ENCODE results near the gene YTHDC2.

DNA sequence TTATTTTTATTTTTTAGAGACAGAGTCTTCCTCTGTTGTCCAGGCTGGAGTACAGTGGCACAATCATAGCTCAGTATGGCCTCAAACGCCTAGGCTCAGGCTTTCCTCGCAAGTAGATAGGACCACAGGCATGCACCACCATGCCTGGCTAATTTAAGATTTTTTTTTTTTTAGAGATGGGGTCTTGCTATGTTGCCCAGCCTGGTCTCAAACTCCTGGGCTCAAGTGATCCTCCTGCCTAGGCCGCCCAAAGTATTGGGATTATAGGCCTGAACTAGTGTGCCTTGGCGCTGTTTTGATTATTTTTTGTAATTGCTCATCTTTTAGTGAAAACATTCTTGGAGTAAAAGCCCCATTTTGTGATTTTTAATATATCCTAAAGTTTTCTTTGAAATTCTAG, 5.4 kb downstream of the YTHDC2 start:
- TF ChIP-seq SP1 (IDR thresholded peaks at IDR 0.05), result no peak
- no peak for TF ChIP-seq CTCF (IDR thresholded peaks at IDR 0.05; ENCODE audit: low read depth, low read length, missing input control)
- TF ChIP-seq EGR1 (IDR thresholded peaks at IDR 0.05; ENCODE audit: low read depth in 2 of 2), result no peak
- TF ChIP-seq REST (IDR thresholded peaks at IDR 0.05), result no peak
- TF ChIP-seq JUND (IDR thresholded peaks at IDR 0.05), result no peak
- TF ChIP-seq MAX (IDR thresholded peaks at IDR 0.05), result no peak
- no peak for TF ChIP-seq YY1 (IDR thresholded peaks at IDR 0.05)
- TF ChIP-seq TAF1 (conservative IDR thresholded peaks at IDR 0.05), result no peak
- TF ChIP-seq RAD21 (IDR thresholded peaks at IDR 0.05), result no peak
